HG02884 (cell line): Measurements from ENCODE around the gene GPR39.

Source experiments
- ATAC-seq: cut with Tn5 transposase; IDR thresholded peaks from one replicate; pipeline ENCODE4 v1.9.1; 2021; ENCODE audit warnings: mild to moderate bottlenecking, moderate library complexity; ENCODE audit not compliant: unreplicated experiment

Gene GPR39

GRCh38 chr2:132668189-132668823, 251.7 kb downstream of the GPR39 start:
- no peak for ATAC-seq

DNA sequence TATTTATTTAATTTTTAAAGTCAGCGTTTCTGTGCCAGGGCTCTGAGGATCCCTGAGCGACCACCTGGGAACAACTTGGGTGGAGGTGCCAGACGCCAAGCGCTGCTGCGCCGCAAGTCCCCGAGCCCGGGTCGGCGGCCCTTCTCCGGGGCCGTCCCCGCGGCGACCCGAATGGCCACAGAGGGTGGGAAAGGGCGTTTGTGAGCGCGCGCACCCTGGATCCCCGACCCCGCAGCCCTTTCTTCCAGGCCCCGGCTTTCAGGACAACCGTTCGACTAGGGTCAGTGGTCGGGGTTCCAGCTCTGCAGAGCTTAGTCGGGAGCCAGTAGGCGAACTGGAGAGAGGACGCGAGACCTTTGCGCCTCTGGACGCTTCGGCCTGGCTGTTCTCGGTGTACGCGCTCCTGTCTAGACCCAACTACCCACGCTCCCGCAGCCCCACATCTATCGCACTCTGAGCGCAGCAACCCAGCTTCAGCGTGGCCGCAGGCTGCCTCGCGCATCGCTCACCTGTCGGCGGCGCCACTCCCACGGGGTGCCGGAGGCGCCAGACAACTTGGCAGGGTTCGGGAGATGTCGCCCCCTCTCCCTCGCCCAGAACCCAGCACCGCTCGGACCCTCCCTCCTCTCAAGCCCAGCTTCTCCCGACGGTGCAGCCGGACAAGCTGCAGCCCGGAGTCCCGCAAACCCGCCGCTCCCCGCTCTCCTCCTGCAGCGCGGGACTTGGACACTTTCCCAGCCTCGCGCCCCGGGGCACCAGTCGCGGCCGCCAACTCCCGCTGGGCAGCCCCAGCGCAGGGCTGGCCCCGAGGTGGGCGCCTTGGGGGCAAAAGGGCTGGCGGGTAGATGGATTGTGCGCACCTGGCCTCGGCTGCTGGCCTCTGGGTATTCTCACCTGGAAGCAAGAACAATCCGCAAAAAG, 252.6 kb downstream of the GPR39 start:
- ATAC-seq: no peak

DNA sequence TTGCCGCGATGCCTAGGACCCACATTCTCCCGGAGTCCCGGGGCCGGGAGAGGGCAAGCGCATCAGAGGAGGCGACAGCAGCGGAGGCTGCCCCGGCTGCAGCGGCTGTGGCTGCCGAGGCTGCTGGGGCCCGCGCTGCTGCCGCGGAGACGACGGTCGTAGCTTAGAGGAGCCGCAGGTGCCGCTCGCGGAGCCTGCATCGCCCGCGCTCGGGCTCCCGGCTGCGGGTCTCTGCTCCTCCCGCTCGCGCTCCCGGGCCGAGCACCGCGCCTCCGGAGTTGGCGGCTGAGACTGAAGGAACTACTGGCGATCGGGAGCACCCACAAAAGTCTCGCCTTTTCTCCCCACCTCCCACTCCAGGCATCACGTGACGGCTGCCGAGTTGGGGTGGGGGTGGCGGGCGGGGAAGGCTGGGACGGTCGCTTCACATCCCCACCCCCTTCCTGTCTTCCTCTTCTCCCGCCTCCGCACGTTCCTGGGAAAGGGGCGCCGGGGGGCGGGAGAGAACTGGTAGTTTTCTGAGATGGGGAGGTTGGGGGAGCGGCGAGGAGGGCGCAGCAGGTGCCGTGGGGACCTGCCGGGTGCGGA, 253.4 kb downstream of the GPR39 start, which contains the start of gene LYPD1:
Gene LYPD1, minus strand, starts transcription at position 298 of the 588 bp plus-strand sequence. Its CDS starts 273 bp downstream, at position 25.
- ATAC-seq: no peak

- no peak for ATAC-seq
Measured at GRCh38 chr2:132670496-132671150, 254.0 kb downstream of the GPR39 start.

GRCh38 chr2:132671151-132671835, 254.7 kb downstream of the GPR39 start:
- ATAC-seq: no peak

DNA sequence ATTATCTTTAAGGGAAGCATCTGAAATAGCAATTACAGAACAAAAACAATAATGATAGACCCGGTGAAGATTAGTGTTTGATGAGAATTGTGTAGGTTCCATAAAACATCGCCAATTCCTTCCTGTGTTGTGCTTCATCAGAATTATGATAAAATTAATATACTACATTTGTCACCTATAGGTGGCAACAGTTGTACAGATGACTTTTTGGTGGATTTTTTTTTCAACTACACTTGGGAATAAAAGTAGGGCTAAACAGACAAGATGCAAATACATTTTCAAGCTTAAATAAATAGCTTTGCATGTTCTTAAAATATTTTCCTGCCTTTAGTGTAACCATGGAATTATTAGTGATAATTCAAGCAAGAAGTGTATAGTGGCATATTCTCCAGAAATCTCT, 260.4 kb downstream of the GPR39 start:
- ATAC-seq: no peak

GRCh38 chr2:132677661-132678060, 261.1 kb downstream of the GPR39 start:
- ATAC-seq: no peak

- ATAC-seq: no peak
Measured at GRCh38 chr2:132678483-132678882, 261.9 kb downstream of the GPR39 start.

DNA sequence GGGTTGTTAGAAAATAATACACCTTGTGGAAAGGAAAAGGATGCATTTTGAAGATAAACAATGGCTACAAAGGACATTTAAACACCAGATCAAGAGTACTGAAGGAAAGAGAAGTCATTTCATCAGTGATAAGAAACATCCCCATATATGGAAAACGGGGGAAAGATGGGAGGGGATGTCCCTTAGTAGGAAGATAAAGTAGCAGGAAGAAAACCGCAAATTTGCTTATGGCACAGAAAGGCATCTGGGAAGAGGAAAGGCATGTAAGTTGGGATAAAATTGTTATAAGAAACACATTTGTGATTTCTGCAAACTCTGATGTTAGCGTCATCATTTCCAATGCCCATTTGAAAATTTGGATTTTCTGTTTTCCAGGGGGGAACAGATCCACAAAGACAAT, 263.9 kb downstream of the GPR39 start:
- no peak for ATAC-seq

DNA sequence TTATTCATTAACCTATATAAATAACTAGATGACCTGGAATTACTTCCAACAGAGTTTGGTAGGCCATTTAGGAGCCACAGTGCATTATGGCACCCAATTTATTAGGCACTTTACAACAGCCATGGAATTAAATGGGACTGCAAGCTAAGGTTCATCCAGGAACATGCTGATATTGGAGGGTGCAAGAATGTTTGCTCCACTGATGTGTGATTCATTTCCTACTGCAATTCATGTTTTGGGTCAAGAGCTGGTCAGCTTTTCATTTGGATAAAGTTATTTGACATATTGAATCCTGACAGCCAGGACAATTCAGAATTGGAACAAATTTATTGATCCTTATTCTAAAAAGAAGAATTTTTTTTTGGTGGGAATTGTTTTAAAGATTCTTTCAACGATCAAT, 265.2 kb downstream of the GPR39 start:
- no peak for ATAC-seq

- no peak for ATAC-seq
Measured at GRCh38 chr2:132690664-132691303, 274.2 kb downstream of the GPR39 start.

- ATAC-seq: no peak
Measured at GRCh38 chr2:132691556-132691955, 275.0 kb downstream of the GPR39 start.

GRCh38 chr2:132692816-132693215, 276.2 kb downstream of the GPR39 start:
- no peak for ATAC-seq
